Hematopoietic multipotent progenitor cell treated with erythropoietin and hydrocortisone succinate and interleukin-3 and kit ligand, for 4 days (in vitro differentiated cells): Measurements from ENCODE around the gene PYDC1.
A peak's percentile ranks its signal among the peaks of the same experiment; 100 is the strongest.
"Not testable (repeated sequence)": the region's sequence is repeated elsewhere in the genome, so short reads cannot be mapped to it uniquely, and the experiment has no call there.

Experiments used
- DNase-seq: peaks from one replicate; pipeline ENCODE4 v3.0.0-alpha.2; 2015

Gene PYDC1

GRCh38 chr16:31195861-31196260 is 21.1 kb downstream of the PYDC1 start:
- DNase-seq = not testable (repeated sequence)

GRCh38 chr16:31194898-31195297 is 22.0 kb downstream of the PYDC1 start:
- no peak for DNase-seq

- DNase-seq = no peak
Measured at GRCh38 chr16:31193874-31194273, 23.1 kb downstream of the PYDC1 start.

GRCh38 chr16:31192856-31193642 is 23.9 kb downstream of the PYDC1 start:
- no peak for DNase-seq

GRCh38 chr16:31191697-31192428 is 25.1 kb downstream of the PYDC1 start:
- DNase-seq = no peak

GRCh38 chr16:31190818-31191444 is 26.0 kb downstream of the PYDC1 start:
- no peak for DNase-seq

- DNase-seq = no peak
Measured at GRCh38 chr16:31190061-31190460, 26.9 kb downstream of the PYDC1 start.

- DNase-seq = no peak
Measured at GRCh38 chr16:31189412-31189778, 27.5 kb downstream of the PYDC1 start.

- no peak for DNase-seq
Measured at GRCh38 chr16:31188450-31189411, 28.2 kb downstream of the PYDC1 start.

- no peak for DNase-seq
Measured at GRCh38 chr16:31187808-31188189, 29.1 kb downstream of the PYDC1 start.

- no peak for DNase-seq
Measured at GRCh38 chr16:31186930-31187807, 29.8 kb downstream of the PYDC1 start.

GRCh38 chr16:31186176-31186575 is 30.8 kb downstream of the PYDC1 start:
- DNase-seq = peak; percentile 46

- no peak for DNase-seq
Measured at GRCh38 chr16:31185339-31185738, 31.6 kb downstream of the PYDC1 start.

GRCh38 chr16:31184888-31185287 is 32.0 kb downstream of the PYDC1 start:
- no peak for DNase-seq

- no peak for DNase-seq
Measured at GRCh38 chr16:31183432-31184428, 33.2 kb downstream of the PYDC1 start.

GRCh38 chr16:31182391-31182790 is 34.5 kb downstream of the PYDC1 start:
- no peak for DNase-seq

- DNase-seq = peak; percentile 64
Measured at GRCh38 chr16:31181102-31181830, 35.7 kb downstream of the PYDC1 start.

GRCh38 chr16:31179747-31180459 is 37.0 kb downstream of the PYDC1 start, which contains the start of gene FUS:
Gene FUS (plus strand): TSS chr16:31180139. CDS start chr16:31180215, 76 bp downstream.
- peak; percentile 94 for DNase-seq

- no peak for DNase-seq
Measured at GRCh38 chr16:31179219-31179746, 37.7 kb downstream of the PYDC1 start.
